Cardiac fibroblast (primary cell): ENCODE measurements around the gene SLC25A14.
"Not testable (repeated sequence)": the region's sequence is repeated elsewhere in the genome, so short reads cannot be mapped to it uniquely, and the experiment has no call there.

Experiments used
- DNase-seq, 2 donors: peaks; one replicate each; pipeline versions ENCODE4 v3.0.0 to v3.0.0-alpha.2; 2010; ENCODE audit warnings: low read depth in 2 of 2
- H3K4me3 ChIP-seq, 2 donors: replicated peaks in 1 of 2; 1 replicate in 1 of 2; 2 replicates in 1 of 2; pipeline ENCODE4 v1.5.1; 2011; ENCODE audit warnings: low read depth in 2 of 2, low read length in 2 of 2, mild to moderate bottlenecking in 2 of 2, moderate library complexity in 1 of 2
- CTCF ChIP-seq: IDR thresholded peaks from one replicate; pipeline ENCODE4 v1.5.1; 2011; ENCODE audit warnings: low read depth, mild to moderate bottlenecking, low read length, inconsistent platforms

SLC25A14 gene

DNA sequence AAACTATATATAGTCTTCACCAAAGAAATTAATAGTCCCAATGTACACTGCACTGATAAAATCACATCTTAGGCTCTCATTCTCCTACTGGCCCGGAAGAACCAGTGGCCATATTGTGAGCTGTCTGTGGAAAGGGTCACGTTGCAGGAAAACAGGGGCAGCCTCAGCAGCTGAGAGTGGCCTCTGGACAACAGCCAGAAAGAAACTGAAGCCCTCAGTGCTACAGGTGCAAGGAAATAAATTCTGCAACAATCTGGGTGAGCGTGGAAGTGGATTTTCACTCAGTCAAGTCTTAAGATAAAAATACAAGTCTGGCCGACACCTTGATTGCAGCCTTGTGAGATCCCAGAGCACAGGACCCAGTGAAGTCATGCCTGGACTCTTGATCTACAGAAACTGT, 3.2 kb upstream of the SLC25A14 start:
- no peak overlapping the region for H3K4me3 ChIP-seq
- no peak for TF ChIP-seq CTCF
- DNase-seq, result no peak

GRCh38 chrX:130338869-130339268, 850 bp upstream of the SLC25A14 start:
- DNase-seq, H3K4me3 ChIP-seq: not testable (repeated sequence)

DNA sequence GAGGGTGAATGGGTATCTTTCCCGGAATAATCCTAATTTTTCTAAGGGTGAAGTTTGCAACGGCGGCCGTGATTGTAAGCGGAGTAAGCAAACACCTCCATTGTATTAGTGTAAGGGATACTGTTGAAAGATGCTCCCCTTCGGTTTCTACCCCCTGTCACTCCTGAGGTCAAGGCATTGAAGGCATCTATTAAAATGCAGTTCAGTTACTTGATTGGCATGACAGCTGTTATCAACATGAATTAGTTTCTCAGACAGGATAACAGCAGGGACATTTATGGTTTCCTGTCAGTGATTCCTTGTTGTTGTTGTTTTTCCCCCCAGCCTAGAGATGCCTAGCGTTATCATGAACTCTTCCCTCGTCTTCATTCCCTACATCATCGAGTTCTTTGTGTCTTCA, 552 bp downstream of the SLC25A14 start:
- peak overlapping the region; percentile 66 to 83 for H3K4me3 ChIP-seq
- DNase-seq, result no peak
- no peak for TF ChIP-seq CTCF

GRCh38 chrX:130343411-130343810, 3.7 kb downstream of the SLC25A14 start:
- TF ChIP-seq CTCF, result no peak
- peak in 1 of 2 donors; percentile 16 for DNase-seq
- no peak overlapping the region for H3K4me3 ChIP-seq

DNA sequence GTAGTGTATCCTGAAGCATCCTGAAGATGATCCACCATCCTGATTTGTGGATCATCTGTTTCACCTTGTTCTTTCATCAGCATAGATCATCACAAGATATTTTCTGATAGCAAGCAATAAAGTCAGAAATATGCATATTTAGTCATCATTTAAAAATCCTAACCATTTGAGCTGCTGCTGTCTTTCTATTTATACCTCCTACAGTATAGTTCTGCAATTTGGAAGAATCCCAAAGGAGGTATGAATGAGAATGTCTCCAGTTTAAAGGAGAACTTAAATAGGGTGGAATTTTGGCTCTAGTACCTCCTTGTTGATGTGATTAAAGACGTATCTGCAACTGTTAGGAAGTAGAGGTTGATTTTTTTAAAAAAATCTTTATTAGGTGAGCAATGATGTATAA, 7.6 kb downstream of the SLC25A14 start:
- H3K4me3 ChIP-seq, result no peak overlapping the region
- TF ChIP-seq CTCF, result no peak
- peak in 1 of 2 donors; percentile 18 for DNase-seq

GRCh38 chrX:130351567-130351966, 11.8 kb downstream of the SLC25A14 start:
- no peak for DNase-seq
- no peak for TF ChIP-seq CTCF
- H3K4me3 ChIP-seq, result no peak overlapping the region

DNA sequence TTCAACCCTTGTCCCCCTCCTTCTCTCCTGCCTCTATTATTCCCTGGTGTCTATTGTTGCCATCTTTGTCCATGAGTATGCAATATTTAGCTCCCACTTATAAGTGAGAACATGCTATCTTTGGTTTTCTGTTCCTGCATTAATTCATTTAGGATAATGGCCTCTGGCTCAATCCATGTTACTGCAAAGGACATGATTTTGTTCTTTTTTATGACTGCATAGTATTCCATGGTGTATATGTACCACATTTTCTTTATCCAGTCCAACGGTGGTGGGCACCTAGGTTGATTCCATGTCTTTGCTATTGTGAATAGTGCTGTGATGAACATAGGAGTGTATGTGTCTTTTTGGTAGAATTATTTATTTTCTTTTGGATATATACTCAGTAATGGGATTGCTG, 12.3 kb downstream of the SLC25A14 start:
- DNase-seq, H3K4me3 ChIP-seq: not testable (repeated sequence)

GRCh38 chrX:130376077-130376476, 36.4 kb downstream of the SLC25A14 start:
- no peak for TF ChIP-seq CTCF
- no peak overlapping the region for H3K4me3 ChIP-seq
- DNase-seq, result no peak
